Ishikawa (cell line): Measurements from ENCODE around the gene PTGIR.

Experiments used
- CREB1 ChIP-seq: IDR thresholded peaks from 2 replicates; pipeline ENCODE4 v1.6.1; 2012; ENCODE audit warnings: low read depth
- EGR1 ChIP-seq: IDR thresholded peaks from 2 replicates; pipeline ENCODE4 v1.6.1; 2012
- EP300 ChIP-seq: IDR thresholded peaks from 2 replicates; pipeline ENCODE4 v1.6.1; 2012; ENCODE audit warnings: borderline replicate concordance
- FOXM1 ChIP-seq: IDR thresholded peaks from 2 replicates; pipeline ENCODE4 v1.6.1; 2012; ENCODE audit warnings: low read depth, borderline replicate concordance
- RAD21 ChIP-seq: IDR thresholded peaks from 2 replicates; pipeline ENCODE4 v1.6.1; 2012; ENCODE audit warnings: low read depth
- TAF1 ChIP-seq: IDR thresholded peaks from 2 replicates; pipeline ENCODE4 v1.6.1; 2012; ENCODE audit warnings: low read depth, mild to moderate bottlenecking
- TCF12 ChIP-seq: IDR thresholded peaks from 2 replicates; pipeline ENCODE4 v1.6.1; 2012; ENCODE audit warnings: low read depth
- TEAD4 ChIP-seq: IDR thresholded peaks from 2 replicates; pipeline ENCODE4 v1.6.1; 2012
- YY1 ChIP-seq: IDR thresholded peaks from 2 replicates; pipeline ENCODE4 v1.6.1; 2012; ENCODE audit warnings: low read depth
- ZBTB7A ChIP-seq: IDR thresholded peaks from 2 replicates; pipeline ENCODE4 v1.6.1; 2012; ENCODE audit warnings: low read depth
- TF ChIP-seq, protein P1 (sequence below): IDR thresholded peaks from 2 replicates; pipeline ENCODE4 v1.6.1; 2012
- TF ChIP-seq, protein P2 (sequence below): IDR thresholded peaks from 2 replicates; pipeline ENCODE4 v1.6.1; 2012; ENCODE audit warnings: low read depth, mild to moderate bottlenecking
- TF ChIP-seq, protein P3 (sequence below): IDR thresholded peaks from 2 replicates; pipeline ENCODE4 v1.6.1; 2012

DNA sequence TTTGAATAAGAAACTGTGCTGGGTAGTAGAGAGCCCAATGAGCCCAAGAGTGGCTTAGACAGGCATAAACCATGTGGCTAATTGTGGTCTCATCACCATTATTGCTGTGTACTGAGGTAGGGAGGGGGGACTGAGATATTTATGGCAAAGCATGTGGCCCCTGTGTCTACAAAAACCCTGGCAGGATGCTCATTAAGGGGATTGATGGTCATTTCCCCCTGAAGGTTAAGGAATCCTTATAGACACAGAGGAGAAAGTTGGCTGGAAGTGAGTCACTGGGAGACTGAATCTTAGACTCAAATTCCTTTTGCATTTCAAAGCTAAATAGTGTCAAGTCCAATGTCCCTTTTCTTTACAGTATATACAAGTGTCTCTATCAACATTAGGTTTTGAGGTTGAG lies 45.9 kb upstream of the PTGIR start:
- TF ChIP-seq, protein P1, sequence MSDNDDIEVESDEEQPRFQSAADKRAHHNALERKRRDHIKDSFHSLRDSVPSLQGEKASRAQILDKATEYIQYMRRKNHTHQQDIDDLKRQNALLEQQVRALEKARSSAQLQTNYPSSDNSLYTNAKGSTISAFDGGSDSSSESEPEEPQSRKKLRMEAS, result no peak
- TF ChIP-seq EP300, result no peak
- TF ChIP-seq ZBTB7A, result no peak
- TF ChIP-seq FOXM1, result no peak
- TF ChIP-seq CREB1, result no peak
- TF ChIP-seq TCF12, result no peak
- no peak for TF ChIP-seq YY1
- TF ChIP-seq TEAD4, result no peak
- no peak for TF ChIP-seq EGR1
- TF ChIP-seq RAD21, result no peak
- TF ChIP-seq, protein P2, sequence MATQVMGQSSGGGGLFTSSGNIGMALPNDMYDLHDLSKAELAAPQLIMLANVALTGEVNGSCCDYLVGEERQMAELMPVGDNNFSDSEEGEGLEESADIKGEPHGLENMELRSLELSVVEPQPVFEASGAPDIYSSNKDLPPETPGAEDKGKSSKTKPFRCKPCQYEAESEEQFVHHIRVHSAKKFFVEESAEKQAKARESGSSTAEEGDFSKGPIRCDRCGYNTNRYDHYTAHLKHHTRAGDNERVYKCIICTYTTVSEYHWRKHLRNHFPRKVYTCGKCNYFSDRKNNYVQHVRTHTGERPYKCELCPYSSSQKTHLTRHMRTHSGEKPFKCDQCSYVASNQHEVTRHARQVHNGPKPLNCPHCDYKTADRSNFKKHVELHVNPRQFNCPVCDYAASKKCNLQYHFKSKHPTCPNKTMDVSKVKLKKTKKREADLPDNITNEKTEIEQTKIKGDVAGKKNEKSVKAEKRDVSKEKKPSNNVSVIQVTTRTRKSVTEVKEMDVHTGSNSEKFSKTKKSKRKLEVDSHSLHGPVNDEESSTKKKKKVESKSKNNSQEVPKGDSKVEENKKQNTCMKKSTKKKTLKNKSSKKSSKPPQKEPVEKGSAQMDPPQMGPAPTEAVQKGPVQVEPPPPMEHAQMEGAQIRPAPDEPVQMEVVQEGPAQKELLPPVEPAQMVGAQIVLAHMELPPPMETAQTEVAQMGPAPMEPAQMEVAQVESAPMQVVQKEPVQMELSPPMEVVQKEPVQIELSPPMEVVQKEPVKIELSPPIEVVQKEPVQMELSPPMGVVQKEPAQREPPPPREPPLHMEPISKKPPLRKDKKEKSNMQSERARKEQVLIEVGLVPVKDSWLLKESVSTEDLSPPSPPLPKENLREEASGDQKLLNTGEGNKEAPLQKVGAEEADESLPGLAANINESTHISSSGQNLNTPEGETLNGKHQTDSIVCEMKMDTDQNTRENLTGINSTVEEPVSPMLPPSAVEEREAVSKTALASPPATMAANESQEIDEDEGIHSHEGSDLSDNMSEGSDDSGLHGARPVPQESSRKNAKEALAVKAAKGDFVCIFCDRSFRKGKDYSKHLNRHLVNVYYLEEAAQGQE, result no peak
- TF ChIP-seq, protein P3, sequence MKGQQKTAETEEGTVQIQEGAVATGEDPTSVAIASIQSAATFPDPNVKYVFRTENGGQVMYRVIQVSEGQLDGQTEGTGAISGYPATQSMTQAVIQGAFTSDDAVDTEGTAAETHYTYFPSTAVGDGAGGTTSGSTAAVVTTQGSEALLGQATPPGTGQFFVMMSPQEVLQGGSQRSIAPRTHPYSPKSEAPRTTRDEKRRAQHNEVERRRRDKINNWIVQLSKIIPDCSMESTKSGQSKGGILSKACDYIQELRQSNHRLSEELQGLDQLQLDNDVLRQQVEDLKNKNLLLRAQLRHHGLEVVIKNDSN, result no peak
- TF ChIP-seq TAF1, result no peak
